KMS-11 (cell line): ENCODE measurements around the gene ZFYVE19.

ENCODE experiments used
- H2AFZ ChIP-seq: fragments of 200-600 bp; sonication (generic); 2 replicates; pipeline ENCODE4 v1.6.1; 2016; ENCODE audit warnings: antibody characterized with exemption, mixed run types, low read depth
- H3K27ac ChIP-seq: fragments of 200-600 bp; sonication (generic); 2 replicates; pipeline ENCODE4 v1.6.1; 2016; ENCODE audit warnings: mild to moderate bottlenecking, mixed run types
- H3K27me3 ChIP-seq: fragments of 200-600 bp; sonication (generic); 2 replicates; pipeline ENCODE4 v1.6.1; 2017; ENCODE audit warnings: mild to moderate bottlenecking, low read depth, mixed run types, moderate library complexity; ENCODE audit not compliant: insufficient read depth
- H3K36me3 ChIP-seq: fragments of 200-600 bp; sonication (generic); 2 replicates; pipeline ENCODE4 v1.6.1; 2017; ENCODE audit warnings: mild to moderate bottlenecking, mixed run types; ENCODE audit not compliant: insufficient read depth
- H3K4me1 ChIP-seq: fragments of 200-600 bp; sonication (generic); 2 replicates; pipeline ENCODE4 v1.6.1; 2016; ENCODE audit warnings: mild to moderate bottlenecking, low read depth, mixed run types; ENCODE audit not compliant: poor library complexity, severe bottlenecking
- H3K4me2 ChIP-seq: fragments of 200-600 bp; sonication (generic); 2 replicates; pipeline ENCODE4 v1.7.0; 2016; ENCODE audit warnings: mild to moderate bottlenecking, mixed run types
- H3K4me3 ChIP-seq: fragments of 200-600 bp; sonication (generic); IDR thresholded peaks from 2 replicates; pipeline ENCODE4 v1.6.1; 2017; ENCODE audit warnings: low read depth, low read length, mixed read lengths; ENCODE audit not compliant: insufficient read depth
- H3K79me2 ChIP-seq: fragments of 200-600 bp; sonication (generic); 2 replicates; pipeline ENCODE4 v1.6.1; 2016; ENCODE audit warnings: low read depth, mixed run types; ENCODE audit not compliant: insufficient read depth
- H3K9ac ChIP-seq: fragments of 200-600 bp; sonication (generic); 2 replicates; pipeline ENCODE4 v1.6.1; 2016; ENCODE audit warnings: mild to moderate bottlenecking, mixed run types
- H4K20me1 ChIP-seq: fragments of 200-600 bp; sonication (generic); 2 replicates; pipeline ENCODE4 v1.6.1; 2016; ENCODE audit warnings: mild to moderate bottlenecking, mixed run types; ENCODE audit not compliant: insufficient read depth
- CTCF ChIP-seq: fragments of 200-600 bp; sonication (generic); conservative IDR thresholded peaks from 2 replicates; pipeline ENCODE4 v1.6.1; 2017; ENCODE audit warnings: low read depth, mild to moderate bottlenecking, antibody characterized with exemption, low read length, moderate library complexity, mixed read lengths

Gene ZFYVE19

DNA sequence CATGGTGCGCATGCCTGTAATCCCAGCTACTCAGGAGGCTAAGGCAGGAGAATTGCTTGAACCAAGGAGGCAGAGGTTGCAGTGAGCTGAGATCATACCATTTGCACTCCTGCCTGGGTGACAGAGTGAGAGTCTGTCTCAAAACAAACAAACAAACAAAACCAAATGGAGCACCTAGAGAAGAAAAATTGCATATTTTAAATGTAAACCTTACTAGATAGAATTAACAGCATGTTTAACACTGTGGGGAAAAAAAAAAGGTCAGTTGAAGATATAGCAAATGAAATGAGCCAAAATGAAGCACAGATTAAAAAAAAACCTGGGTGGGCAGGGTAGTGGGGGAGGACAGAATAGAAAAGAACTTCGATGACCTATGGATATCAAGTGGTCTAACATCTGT lies 14.3 kb downstream of the ZFYVE19 start:
- no peak overlapping the region for H3K4me2 ChIP-seq
- TF ChIP-seq CTCF: no peak
- H4K20me1 ChIP-seq: no peaks in the 10 kb centered on the region
- no peak overlapping the region for H3K4me3 ChIP-seq
- no peaks in the 10 kb centered on the region for H3K27me3 ChIP-seq
- H2AFZ ChIP-seq: no peak overlapping the region
- H3K9ac ChIP-seq: no peak overlapping the region
- no peaks in the 10 kb centered on the region for H3K36me3 ChIP-seq
- H3K4me1 ChIP-seq: no peaks in the 10 kb centered on the region
- no peaks in the 10 kb centered on the region for H3K79me2 ChIP-seq
- no peak overlapping the region for H3K27ac ChIP-seq

- Histone ChIP-seq H3K79me2 (no peaks in the 10 kb centered on the region), H3K9ac (no peak overlapping the region)
Measured at GRCh38 chr15:40823572-40824343, 16.9 kb downstream of the ZFYVE19 start.

DNA sequence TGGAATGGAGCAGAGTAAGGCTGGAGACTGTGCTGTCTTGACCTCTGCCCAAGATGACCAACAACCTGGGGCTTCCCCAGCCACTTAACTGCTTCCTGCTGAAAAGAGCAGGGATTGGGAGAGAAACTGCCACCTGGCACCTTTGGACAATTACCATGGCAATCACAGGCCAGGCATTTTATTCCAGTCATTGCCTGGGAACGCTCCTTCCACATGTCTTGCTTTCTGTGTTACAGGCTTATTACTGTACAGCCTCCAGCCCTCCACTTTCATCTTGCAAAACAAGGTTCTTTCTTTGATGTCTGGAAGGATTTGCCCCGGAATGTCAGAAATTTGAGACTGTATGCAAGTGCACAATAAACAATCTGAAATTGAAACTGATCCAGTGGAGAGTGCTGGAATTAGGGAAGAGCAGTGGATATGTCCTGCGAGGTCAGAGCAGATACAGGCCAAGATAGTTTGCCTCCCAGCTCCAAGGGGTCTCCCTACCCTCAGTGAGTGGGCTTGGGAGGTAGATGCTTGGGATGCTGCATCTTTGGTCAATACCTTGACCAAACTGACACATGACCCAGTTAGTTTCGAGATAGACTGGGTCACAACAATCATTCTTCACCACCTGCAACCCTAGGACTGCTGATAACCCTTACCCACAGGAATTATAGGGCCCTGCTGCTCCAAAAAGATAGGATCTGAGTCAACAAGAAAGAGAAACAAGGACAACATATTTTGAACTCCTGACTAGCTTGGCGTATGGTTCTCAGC lies 19.0 kb downstream of the ZFYVE19 start:
- H3K4me3 ChIP-seq: no peak overlapping the region
- H2AFZ ChIP-seq: no peak overlapping the region
- no peak for TF ChIP-seq CTCF
- H3K79me2 ChIP-seq: no peaks in the 10 kb centered on the region
- no peaks in the 10 kb centered on the region for H3K36me3 ChIP-seq
- H4K20me1 ChIP-seq: no peaks in the 10 kb centered on the region
- H3K4me2 ChIP-seq: no peak overlapping the region
- no peaks in the 10 kb centered on the region for H3K27me3 ChIP-seq
- H3K4me1 ChIP-seq: peaks cover 12% of the 10 kb centered on the region
- no peak overlapping the region for H3K27ac ChIP-seq
- H3K9ac ChIP-seq: no peak overlapping the region

More at GRCh38 chr15:40823572-40824343, 16.9 kb downstream of the ZFYVE19 start:
- Histone ChIP-seq H3K4me2 (no peak overlapping the region), H3K4me3 (no peak overlapping the region), H3K4me1 (no peaks in the 10 kb centered on the region), H2AFZ (no peak overlapping the region), H3K27me3 (no peaks in the 10 kb centered on the region), H3K36me3 (no peaks in the 10 kb centered on the region), H4K20me1 (no peaks in the 10 kb centered on the region), H3K27ac (no peak overlapping the region)
- no peak for TF ChIP-seq CTCF

DNA sequence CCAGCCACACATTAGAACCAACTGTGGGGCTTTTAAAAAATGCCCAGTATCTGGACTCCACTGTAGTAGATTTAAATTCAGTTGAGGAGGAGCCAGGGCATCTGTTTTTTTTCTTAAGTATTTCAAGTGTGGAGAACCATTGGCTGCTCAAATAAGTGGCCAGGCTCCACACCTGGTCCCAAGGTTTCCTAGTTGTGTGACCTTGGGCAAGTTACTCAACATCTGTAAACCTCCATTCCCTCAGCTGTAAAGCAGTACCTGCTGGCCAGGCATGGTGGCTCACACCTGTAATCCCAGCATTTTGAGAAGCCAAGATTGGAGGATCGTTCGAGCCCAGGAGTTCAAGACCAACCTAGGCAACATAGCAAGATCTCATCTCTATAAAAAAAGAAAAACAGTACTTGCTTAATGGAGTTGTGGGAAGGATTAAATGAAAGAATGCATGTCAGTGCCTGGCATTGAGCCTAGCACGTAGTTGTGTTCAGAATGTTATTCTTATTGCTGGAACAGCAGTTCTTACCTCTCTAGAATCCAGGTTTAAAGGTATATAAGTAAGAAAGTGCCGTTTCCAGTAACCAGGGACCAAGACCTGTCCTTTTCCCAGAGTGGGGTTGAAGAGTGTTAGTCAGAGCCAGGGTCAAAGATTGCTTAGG lies 19.7 kb downstream of the ZFYVE19 start:
- Histone ChIP-seq H3K27me3 (no peaks in the 10 kb centered on the region), H3K4me3 (no peak overlapping the region), H3K4me2 (no peak overlapping the region), H3K27ac (no peak overlapping the region), H3K9ac (no peak overlapping the region), H3K4me1 (peaks cover 19% of the 10 kb centered on the region), H3K36me3 (no peaks in the 10 kb centered on the region), H3K79me2 (no peaks in the 10 kb centered on the region), H4K20me1 (no peaks in the 10 kb centered on the region), H2AFZ (no peak overlapping the region)
- TF ChIP-seq CTCF: no peak
